ENCODE measurements around the gene NUMA1. TPM values are rescaled to one million over a fixed set of nuclear protein-coding genes. Genes with fewer than 3 reads are reported as not detected.

The NUMA1 gene
- total and polyA plus RNA-seq, 4 donors, result 19.5 to 93.2 (median 42.1) TPM

DNA sequence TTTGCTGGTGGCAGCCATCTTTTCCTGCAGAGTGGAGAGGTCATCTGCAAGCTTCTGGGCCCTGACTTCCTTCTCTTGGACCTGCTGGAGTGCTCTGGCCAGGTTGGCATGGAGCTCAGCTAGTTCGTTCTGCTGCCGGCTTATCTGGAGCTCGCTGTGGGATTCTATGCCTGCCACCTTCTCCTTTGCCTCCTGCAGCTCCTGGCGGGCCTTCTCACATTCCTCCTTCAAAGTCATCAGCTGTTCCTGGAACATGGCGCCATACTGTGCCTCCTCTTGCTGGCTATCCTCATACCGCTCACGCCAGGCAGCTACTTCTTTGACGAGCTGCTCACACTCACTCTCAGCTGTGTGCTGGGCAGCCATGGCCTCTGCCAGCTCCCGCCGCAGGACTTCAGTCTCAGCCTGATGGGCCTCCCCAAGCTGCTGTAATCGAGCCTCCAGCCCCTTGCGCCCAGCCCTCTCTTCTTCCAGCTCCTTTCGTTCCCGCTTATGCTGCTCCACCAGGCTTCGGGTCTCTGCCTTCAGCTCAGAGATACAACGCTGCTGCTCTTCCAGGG lies 65.5 kb downstream of the NUMA1 start:
- no peak for TF ChIP-seq JUND (IDR thresholded peaks at IDR 0.05)
- no peak for TF ChIP-seq HNF4A (conservative IDR thresholded peaks at IDR 0.05)
- TF ChIP-seq RXRA (IDR thresholded peaks at IDR 0.05), result no peak
- TF ChIP-seq YY1 (IDR thresholded peaks at IDR 0.05), result no peak
- TF ChIP-seq, protein P1, sequence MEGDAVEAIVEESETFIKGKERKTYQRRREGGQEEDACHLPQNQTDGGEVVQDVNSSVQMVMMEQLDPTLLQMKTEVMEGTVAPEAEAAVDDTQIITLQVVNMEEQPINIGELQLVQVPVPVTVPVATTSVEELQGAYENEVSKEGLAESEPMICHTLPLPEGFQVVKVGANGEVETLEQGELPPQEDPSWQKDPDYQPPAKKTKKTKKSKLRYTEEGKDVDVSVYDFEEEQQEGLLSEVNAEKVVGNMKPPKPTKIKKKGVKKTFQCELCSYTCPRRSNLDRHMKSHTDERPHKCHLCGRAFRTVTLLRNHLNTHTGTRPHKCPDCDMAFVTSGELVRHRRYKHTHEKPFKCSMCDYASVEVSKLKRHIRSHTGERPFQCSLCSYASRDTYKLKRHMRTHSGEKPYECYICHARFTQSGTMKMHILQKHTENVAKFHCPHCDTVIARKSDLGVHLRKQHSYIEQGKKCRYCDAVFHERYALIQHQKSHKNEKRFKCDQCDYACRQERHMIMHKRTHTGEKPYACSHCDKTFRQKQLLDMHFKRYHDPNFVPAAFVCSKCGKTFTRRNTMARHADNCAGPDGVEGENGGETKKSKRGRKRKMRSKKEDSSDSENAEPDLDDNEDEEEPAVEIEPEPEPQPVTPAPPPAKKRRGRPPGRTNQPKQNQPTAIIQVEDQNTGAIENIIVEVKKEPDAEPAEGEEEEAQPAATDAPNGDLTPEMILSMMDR (IDR thresholded peaks at IDR 0.05; ENCODE audit: low read depth, low read length, missing input control), result no peak
- no peak for TF ChIP-seq SP1 (IDR thresholded peaks at IDR 0.05)
- no peaks in the 10 kb centered on the region for H3K9me3 ChIP-seq (ENCODE audit: control insufficient read depth in 4 of 4, low read length in 3 of 4)
- H3K4me3 ChIP-seq (ENCODE audit: low read depth in 1 of 3, low read length in 3 of 3), result no peak overlapping the region
- no peak overlapping the region for H3K27ac ChIP-seq (ENCODE audit: low read depth in 1 of 2, low read length in 2 of 2)
- WGBS, result 95% methylated on average over 16 of the region's 16 CpGs
- no peak overlapping the region for H3K9ac ChIP-seq (ENCODE audit: low read depth in 1 of 2, low read length in 2 of 2)
- no peak for DNase-seq (ENCODE audit: low spot score)
- H3K27me3 ChIP-seq (ENCODE audit: control insufficient read depth in 4 of 4, insufficient read depth in 4 of 4, low read length in 3 of 4), result no peaks in the 10 kb centered on the region
- peaks cover 2 to 16% (median 8%) of the 10 kb centered on the region in 4 donors for H3K4me1 ChIP-seq (ENCODE audit: control insufficient read depth in 4 of 4, insufficient read depth in 4 of 4, low read length in 3 of 4)
- H3K36me3 ChIP-seq (ENCODE audit: control insufficient read depth in 4 of 4, insufficient read depth in 3 of 4, low read depth in 1 of 4, low read length in 3 of 4), result peaks cover 30 to 96% (median 70%) of the 10 kb centered on the region in 4 donors

DNA sequence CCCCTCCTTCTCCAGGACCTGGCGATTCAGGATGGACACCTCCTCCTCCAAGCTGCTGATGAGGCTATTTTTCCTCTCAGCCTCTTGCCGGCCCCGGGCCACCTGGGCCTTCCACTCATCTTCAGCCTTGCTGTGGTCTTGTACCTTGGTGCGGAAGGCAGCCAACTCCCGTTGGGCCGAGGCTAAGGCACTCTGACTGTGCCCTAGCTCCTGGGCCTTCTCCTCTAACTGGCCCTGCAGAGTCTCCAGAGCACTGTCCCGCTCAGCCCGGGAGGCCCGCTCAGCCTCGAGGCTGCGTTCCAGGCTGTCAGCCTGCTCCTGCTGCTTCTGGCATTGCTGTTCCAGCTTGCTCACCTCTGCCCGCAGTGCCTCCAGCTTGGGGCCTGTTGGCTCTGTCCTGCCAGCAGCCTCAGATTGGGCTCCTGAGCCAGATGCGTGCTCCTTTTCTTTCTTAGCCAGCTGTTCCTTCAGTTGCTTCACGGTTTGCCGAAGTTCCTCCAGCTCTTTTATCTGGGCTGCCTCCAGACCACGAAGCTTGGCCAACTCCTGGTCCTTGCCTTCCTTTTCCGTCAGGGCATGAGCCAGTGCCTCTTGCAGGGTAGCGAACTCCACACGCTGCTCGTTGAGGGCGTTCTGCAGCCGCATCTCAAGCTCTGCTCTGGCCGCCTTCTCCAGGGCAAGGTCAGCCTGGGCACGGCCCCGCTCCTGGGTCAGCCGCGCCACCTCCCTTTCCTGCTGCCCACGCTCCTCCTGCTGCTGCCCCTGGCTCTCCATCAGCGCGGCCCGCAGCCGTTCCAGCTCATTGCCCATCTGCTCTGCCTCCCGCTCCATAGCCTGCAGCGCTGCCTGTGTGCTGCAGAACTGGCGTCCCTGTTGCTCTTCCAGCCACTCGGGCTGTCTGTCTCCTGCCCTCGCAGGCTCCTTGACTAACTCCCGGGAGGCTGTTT lies 66.3 kb downstream of the NUMA1 start:
- Histone ChIP-seq H3K27ac (ENCODE audit: low read depth in 1 of 2, low read length in 2 of 2) (no peak overlapping the region), H3K9me3 (ENCODE audit: control insufficient read depth in 4 of 4, low read length in 3 of 4) (no peaks in the 10 kb centered on the region), H3K9ac (ENCODE audit: low read depth in 1 of 2, low read length in 2 of 2) (no peak overlapping the region)

More for the DNA sequence above, 66.3 kb downstream of the NUMA1 start:
- no peak for DNase-seq (ENCODE audit: low spot score)
- Histone ChIP-seq H3K4me1 (ENCODE audit: control insufficient read depth in 4 of 4, insufficient read depth in 4 of 4, low read length in 3 of 4) (peaks cover 2 to 16% (median 8%) of the 10 kb centered on the region in 4 donors), H3K36me3 (ENCODE audit: control insufficient read depth in 4 of 4, insufficient read depth in 3 of 4, low read depth in 1 of 4, low read length in 3 of 4) (peaks cover 28 to 96% (median 68%) of the 10 kb centered on the region in 4 donors), H3K27me3 (ENCODE audit: control insufficient read depth in 4 of 4, insufficient read depth in 4 of 4, low read length in 3 of 4) (no peaks in the 10 kb centered on the region), H3K4me3 (ENCODE audit: low read depth in 1 of 3, low read length in 3 of 3) (no peak overlapping the region)
- 92% methylated on average over 38 of the region's 38 CpGs for WGBS
- TF ChIP-seq RXRA (IDR thresholded peaks at IDR 0.05) (no peak), FOXA1 (IDR thresholded peaks at IDR 0.05) (no peak), HNF4A (conservative IDR thresholded peaks at IDR 0.05) (no peak), TAF1 (conservative IDR thresholded peaks at IDR 0.05) (no peak), SP1 (IDR thresholded peaks at IDR 0.05) (no peak), JUND (IDR thresholded peaks at IDR 0.05) (no peak), HNF4G (IDR thresholded peaks at IDR 0.05) (no peak), NR2F2 (IDR thresholded peaks at IDR 0.05) (no peak), FOXA2 (IDR thresholded peaks at IDR 0.05) (no peak)
- TF ChIP-seq, protein P2, sequence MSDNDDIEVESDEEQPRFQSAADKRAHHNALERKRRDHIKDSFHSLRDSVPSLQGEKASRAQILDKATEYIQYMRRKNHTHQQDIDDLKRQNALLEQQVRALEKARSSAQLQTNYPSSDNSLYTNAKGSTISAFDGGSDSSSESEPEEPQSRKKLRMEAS (IDR thresholded peaks at IDR 0.05), result no peak
- TF ChIP-seq, protein P1 (IDR thresholded peaks at IDR 0.05; ENCODE audit: low read depth, low read length, missing input control), result no peak

Measured in liver (tissue), 9 donors.